Stimulated activated effector memory CD8-positive, alpha-beta T cell treated with anti-CD3 and anti-CD28 coated beads, Interleukin-12 subunit alpha, Interleukin-12 subunit beta, amount 100 ng/mL, for 72 hours (primary cell): ENCODE measurements around the gene HYKK.
"Not testable (repeated sequence)": the region's sequence is repeated elsewhere in the genome, so short reads cannot be mapped to it uniquely, and the experiment has no call there.

ENCODE experiments used
- ATAC-seq: fragments of 150-1000 bp; cut with Tn5 transposase; 2 replicates; pipeline ENCODE4 v1.10.0; 2021
- DNase-seq, 2 donors: peaks; one replicate each; pipeline ENCODE4 v3.0.0; 2021 to 2022; ENCODE audit warnings: low spot score in 2 of 2
- H3K27ac Mint-ChIP-seq: one replicate; pipeline ENCODE4 v1.8.0; 2022; ENCODE audit warnings: mild to moderate bottlenecking, mixed read lengths
- H3K36me3 Mint-ChIP-seq: one replicate; pipeline ENCODE4 v1.8.0; 2022; ENCODE audit warnings: mild to moderate bottlenecking, mixed read lengths
- H3K4me1 Mint-ChIP-seq: one replicate; pipeline ENCODE4 v1.8.0; 2022; ENCODE audit warnings: mixed read lengths
- H3K4me3 Mint-ChIP-seq: one replicate; pipeline ENCODE4 v1.8.0; 2022; ENCODE audit warnings: mild to moderate bottlenecking, mixed read lengths
- H3K9me3 Mint-ChIP-seq: one replicate; pipeline ENCODE4 v1.8.0; 2022; ENCODE audit warnings: mixed read lengths

HYKK gene

GRCh38 chr15:78506971-78507830 is at the start of gene HYKK:
TSS of gene HYKK (plus strand) at chr15:78507577. CDS start at chr15:78513089, 5,512 bp downstream.
- H3K36me3 Mint-ChIP-seq: peaks cover 1% of the 10 kb centered on the region
- DNase-seq (peak; percentile 38 to 84), ATAC-seq (peak; percentile 91)
- peak within 1 kb of the TSS; percentile 39 for H3K27ac Mint-ChIP-seq
- H3K4me3 Mint-ChIP-seq: peak within 1 kb of the TSS; percentile 78
- peaks cover 17% of the 10 kb centered on the region for H3K4me1 Mint-ChIP-seq
- H3K9me3 Mint-ChIP-seq: no peaks in the 10 kb centered on the region

DNA sequence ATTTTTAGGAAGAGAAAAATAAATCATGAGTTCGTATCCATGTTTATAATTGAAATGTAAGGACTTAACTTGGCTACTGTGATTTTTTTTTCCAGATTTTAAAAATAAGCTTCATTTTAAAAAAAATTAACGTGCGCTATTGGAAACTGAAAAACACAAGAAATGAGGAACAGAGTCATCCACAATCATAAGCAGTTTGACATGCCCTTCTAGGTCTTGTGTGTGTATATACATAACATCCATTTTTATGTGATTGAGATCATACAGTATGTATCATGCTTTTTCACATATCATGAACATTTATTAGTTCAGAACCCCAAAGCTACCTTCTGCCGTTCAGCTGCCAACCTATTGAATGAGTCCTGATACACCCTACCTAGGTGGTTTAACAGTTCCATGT is 46.6 kb upstream of the HYKK start:
- Mint-ChIP-seq H3K36me3 (peaks cover 59% of the 10 kb centered on the region), H3K4me3 (no peak overlapping the region), H3K4me1 (peaks cover 42% of the 10 kb centered on the region), H3K27ac (peak overlapping the region; percentile 74), H3K9me3 (no peaks in the 10 kb centered on the region)
- DNase-seq (no peak), ATAC-seq (no peak)

- H3K4me3 Mint-ChIP-seq: no peak overlapping the region
- ATAC-seq: peak; percentile 43
- no peak for DNase-seq
- peak overlapping the region; percentile 74 for H3K27ac Mint-ChIP-seq
- peaks cover 65% of the 10 kb centered on the region for H3K36me3 Mint-ChIP-seq
- no peaks in the 10 kb centered on the region for H3K9me3 Mint-ChIP-seq
- H3K4me1 Mint-ChIP-seq: peaks cover 42% of the 10 kb centered on the region
Observed at GRCh38 chr15:78461171-78461888, 46.0 kb upstream of the HYKK start.

DNA sequence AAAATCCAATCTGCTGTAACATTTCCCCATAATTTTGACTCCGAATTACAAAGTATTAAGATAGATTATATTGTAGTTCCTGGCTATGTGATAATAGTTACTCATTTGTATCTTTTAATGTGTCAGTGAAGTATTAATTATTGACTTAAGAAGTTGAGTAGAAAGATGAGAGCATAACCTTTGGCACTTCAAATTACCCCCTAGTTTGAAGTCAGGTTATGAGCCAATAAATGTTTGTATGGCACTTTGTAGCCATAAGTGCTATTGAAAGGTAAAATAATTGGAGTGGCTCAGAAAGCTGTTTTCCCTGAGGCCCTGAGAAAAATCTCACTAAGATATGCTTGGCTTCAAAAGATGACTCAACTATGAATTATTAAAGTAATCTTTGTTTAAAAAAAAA is 38.3 kb upstream of the HYKK start:
- H3K4me3 Mint-ChIP-seq: no peak overlapping the region
- H3K9me3 Mint-ChIP-seq: no peaks in the 10 kb centered on the region
- DNase-seq (no peak), ATAC-seq (no peak)
- H3K4me1 Mint-ChIP-seq: peaks cover 1% of the 10 kb centered on the region
- H3K27ac Mint-ChIP-seq: no peak overlapping the region
- H3K36me3 Mint-ChIP-seq: peaks cover 100% of the 10 kb centered on the region

DNA sequence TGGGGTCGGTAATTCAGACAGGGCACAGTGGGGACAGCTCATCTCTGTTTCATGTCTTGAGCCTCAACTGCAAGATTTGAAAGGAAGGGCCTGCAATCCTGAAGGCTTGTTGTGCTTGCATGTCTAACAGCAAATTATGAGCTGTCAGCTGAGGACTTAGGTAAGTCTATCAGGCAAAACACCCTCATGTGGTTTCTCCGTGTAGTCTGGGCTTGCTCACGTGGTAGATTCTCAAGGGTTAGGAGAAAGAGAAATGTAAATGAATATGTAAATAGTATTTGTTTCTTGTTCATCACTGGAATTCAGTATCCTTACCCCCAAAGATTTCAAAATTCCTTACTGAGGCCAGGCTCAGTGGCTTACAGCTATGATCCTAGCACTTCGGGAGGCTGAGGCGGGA is 30.1 kb upstream of the HYKK start:
- no peak for DNase-seq
- Mint-ChIP-seq H3K27ac (no peak overlapping the region), H3K4me3 (no peak overlapping the region), H3K36me3 (peaks cover 100% of the 10 kb centered on the region), H3K4me1 (no peaks in the 10 kb centered on the region), H3K9me3 (no peaks in the 10 kb centered on the region)
- no peak for ATAC-seq

DNA sequence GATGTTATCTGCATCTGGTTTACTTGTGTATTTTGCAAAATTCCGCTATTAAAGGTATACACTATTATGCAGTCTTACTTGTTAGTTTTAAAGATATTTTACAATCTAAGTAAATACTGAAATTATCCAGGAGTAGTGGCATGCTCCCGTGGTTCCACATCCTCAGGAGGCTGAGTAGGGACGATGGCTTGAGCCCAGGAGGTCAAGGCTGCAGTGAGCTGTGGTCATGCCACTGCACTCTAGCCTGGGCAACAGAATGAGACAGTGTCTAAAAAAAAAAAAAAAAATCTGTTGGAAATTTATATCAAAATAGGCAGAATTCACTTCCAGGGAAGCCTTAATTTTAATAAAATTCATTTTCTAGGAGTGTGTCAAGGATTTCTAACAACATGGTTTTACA is 27.7 kb upstream of the HYKK start:
- ATAC-seq (no peak), DNase-seq (no peak)
- Mint-ChIP-seq H3K27ac (no peak overlapping the region), H3K4me1 (no peaks in the 10 kb centered on the region), H3K4me3 (no peak overlapping the region), H3K9me3 (no peaks in the 10 kb centered on the region), H3K36me3 (peaks cover 100% of the 10 kb centered on the region)

DNA sequence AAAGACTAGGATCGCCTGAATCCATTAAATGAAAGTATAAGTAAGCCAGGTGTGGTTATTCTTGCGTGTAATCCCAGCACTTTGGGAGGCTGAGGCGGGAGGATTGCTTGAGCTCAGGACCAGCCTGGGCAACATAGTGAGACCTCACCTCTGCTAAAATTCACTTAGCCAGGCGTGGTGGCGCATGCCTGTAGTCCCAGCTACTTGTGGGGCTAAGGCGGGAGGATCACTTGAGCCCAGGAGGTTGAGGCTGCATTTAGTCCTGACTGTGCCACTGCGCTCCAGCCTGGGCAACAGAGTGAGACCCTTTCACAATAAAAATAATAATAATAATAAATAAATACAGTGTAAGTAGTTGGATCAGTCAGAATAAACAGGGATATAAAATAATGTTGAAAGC is 25.5 kb upstream of the HYKK start:
- Mint-ChIP-seq H3K4me3 (no peak overlapping the region), H3K4me1 (no peaks in the 10 kb centered on the region), H3K9me3 (no peaks in the 10 kb centered on the region), H3K27ac (no peak overlapping the region), H3K36me3 (peaks cover 100% of the 10 kb centered on the region)
- ATAC-seq: no peak
- no peak for DNase-seq

- no peak for DNase-seq
- Mint-ChIP-seq H3K4me3 (no peak overlapping the region), H3K9me3 (no peaks in the 10 kb centered on the region), H3K27ac (peak overlapping the region; percentile 60), H3K36me3 (peaks cover 100% of the 10 kb centered on the region), H3K4me1 (peaks cover 6% of the 10 kb centered on the region)
- ATAC-seq: no peak
Observed at GRCh38 chr15:78492872-78493271, 14.5 kb upstream of the HYKK start.

DNA sequence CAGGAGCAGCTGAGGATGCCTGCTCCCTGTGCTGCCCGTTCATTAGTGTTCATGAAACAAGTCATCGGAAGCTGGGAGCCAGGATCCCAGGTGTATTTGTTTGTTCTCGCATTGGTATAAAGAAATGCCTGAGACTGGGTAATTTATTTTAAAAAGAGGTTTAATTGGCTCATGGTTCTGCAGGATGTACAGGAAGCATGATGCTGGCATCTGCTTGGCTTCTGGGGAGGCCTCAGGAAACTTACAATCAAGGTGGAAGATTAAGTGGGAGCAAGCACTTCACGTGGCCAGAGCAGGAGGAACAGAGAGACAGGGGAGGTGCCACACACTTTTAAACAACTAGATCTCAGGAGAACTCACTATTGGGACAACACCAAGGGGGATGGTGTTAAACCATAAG is 5.5 kb upstream of the HYKK start:
- Mint-ChIP-seq H3K27ac (peak overlapping the region; percentile 67), H3K36me3 (peaks cover 53% of the 10 kb centered on the region), H3K4me1 (peaks cover 2% of the 10 kb centered on the region)

DNA sequence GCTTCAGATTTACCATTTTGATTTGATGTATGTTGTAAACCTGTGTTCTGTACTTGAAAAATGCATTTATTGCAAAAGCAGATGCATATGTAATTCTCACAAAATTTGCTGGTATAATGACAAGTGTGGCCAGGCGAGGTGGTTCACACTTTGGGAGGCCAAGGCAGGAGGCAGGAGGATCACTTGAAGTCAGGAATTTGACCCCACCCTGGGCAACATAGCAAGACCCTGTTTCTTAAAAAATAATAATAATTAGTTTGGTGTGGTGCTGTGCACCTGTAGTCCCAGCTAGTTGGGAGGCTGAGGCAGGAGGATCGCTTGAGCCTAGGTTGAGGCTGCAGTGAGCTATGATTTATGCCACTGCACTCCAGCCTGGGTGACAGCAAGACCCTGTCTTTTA is 4.7 kb upstream of the HYKK start:
- ATAC-seq: no peak
- Mint-ChIP-seq H3K27ac (no peak overlapping the region), H3K9me3 (no peaks in the 10 kb centered on the region), H3K4me1 (peaks cover 9% of the 10 kb centered on the region), H3K4me3 (no peak overlapping the region), H3K36me3 (peaks cover 45% of the 10 kb centered on the region)
- no peak for DNase-seq

More for the DNA sequence above, 5.5 kb upstream of the HYKK start:
- no peak overlapping the region for H3K4me3 Mint-ChIP-seq
- H3K9me3 Mint-ChIP-seq: no peaks in the 10 kb centered on the region
- ATAC-seq (no peak), DNase-seq (no peak)

- peak overlapping the region; percentile 78 for H3K4me3 Mint-ChIP-seq
- DNase-seq (no peak), ATAC-seq (peak; percentile 59)
- no peaks in the 10 kb centered on the region for H3K9me3 Mint-ChIP-seq
- H3K4me1 Mint-ChIP-seq: peaks cover 17% of the 10 kb centered on the region
- H3K27ac Mint-ChIP-seq: peak overlapping the region; percentile 39
- no peaks in the 10 kb centered on the region for H3K36me3 Mint-ChIP-seq
Observed at GRCh38 chr15:78507831-78508160, 419 bp downstream of the HYKK start.

DNA sequence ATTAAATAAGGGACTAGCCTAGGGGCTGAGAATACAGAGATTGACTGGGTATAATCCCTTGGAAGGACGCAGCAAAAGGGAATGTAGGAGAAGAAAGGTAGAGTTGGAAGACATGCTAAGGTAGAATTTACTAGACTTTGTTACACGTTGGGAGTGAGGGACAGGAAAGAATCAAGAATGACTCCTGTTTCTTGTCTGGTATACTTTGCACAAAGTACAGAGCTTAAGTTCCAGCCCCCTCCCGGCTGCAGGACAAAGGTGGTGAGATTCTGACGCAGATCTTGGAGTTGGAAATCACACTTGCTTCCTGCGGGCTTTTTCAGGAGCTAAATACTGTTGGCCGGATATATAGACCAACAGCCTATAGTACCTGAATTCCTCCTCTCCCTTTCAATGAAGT is 895 bp downstream of the HYKK start:
- peaks cover 17% of the 10 kb centered on the region for H3K4me1 Mint-ChIP-seq
- ATAC-seq (no peak), DNase-seq (no peak)
- no peaks in the 10 kb centered on the region for H3K36me3 Mint-ChIP-seq
- H3K4me3 Mint-ChIP-seq: peak overlapping the region; percentile 78
- peak overlapping the region; percentile 39 for H3K27ac Mint-ChIP-seq
- no peaks in the 10 kb centered on the region for H3K9me3 Mint-ChIP-seq

DNA sequence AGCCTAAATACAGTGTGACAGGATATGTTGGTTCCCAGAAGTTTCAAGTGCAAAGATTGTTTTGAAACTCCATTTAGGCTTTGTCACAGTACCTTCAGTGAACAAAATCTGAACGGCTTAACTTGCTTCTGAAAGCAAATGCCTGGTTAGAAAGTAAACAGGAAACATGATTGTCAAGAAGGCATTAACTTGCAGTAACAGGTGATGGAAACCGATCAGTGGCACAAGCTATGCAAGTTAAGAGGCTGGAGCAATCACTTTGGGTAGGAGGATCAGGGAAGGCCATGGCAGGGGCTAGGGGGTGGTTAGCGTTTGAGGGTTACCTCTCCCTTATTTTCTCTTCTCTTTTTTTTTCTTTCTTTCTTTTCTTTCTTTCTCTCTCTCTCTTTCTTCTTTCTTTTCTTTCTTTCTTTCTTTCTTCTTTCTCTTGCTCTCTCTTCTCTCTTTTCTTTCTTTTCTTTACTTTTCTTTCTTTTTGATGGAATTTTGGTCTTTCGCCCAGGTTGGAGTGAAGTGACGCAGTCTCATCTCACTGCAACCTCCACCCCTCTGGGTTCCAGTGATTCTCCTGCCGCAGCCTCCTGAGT is 2.4 kb downstream of the HYKK start:
- no peak overlapping the region for H3K27ac Mint-ChIP-seq
- no peak for ATAC-seq
- no peak overlapping the region for H3K4me3 Mint-ChIP-seq

GRCh38 chr15:78520035-78520434 is 12.7 kb downstream of the HYKK start:
- not testable (repeated sequence) for H3K4me1 Mint-ChIP-seq, ATAC-seq

More for the DNA sequence above, 2.4 kb downstream of the HYKK start:
- no peak for DNase-seq
- Mint-ChIP-seq H3K36me3 (no peaks in the 10 kb centered on the region), H3K9me3 (no peaks in the 10 kb centered on the region), H3K4me1 (peaks cover 17% of the 10 kb centered on the region)

GRCh38 chr15:78524230-78524629 is 16.9 kb downstream of the HYKK start:
- ATAC-seq (no peak), DNase-seq (no peak)
- Mint-ChIP-seq H3K27ac (no peak overlapping the region), H3K4me3 (no peak overlapping the region), H3K4me1 (no peaks in the 10 kb centered on the region), H3K36me3 (no peaks in the 10 kb centered on the region), H3K9me3 (no peaks in the 10 kb centered on the region)

More at GRCh38 chr15:78520035-78520434, 12.7 kb downstream of the HYKK start:
- H3K27ac Mint-ChIP-seq, DNase-seq, H3K36me3 Mint-ChIP-seq, H3K9me3 Mint-ChIP-seq, H3K4me3 Mint-ChIP-seq: not testable (repeated sequence)
